H1 (cell line): ENCODE data around the gene KCNH4. TPM values are rescaled to one million over a fixed set of nuclear protein-coding genes. Genes with fewer than 3 reads are reported as not detected.

Experiments
- CTCF ChIA-PET: fragments of 300-600 bp; sonication (Branson Sonifier 250); formaldehyde crosslinking; loops from one replicate; lab custom pipeline; 2021; ENCODE audit not compliant: partially characterized antibody; lab: Charles Lee
- POLR2A ChIA-PET: fragments of 300-600 bp; sonication (Branson Sonifier 250); formaldehyde crosslinking; loops from one replicate; lab custom pipeline; 2021; ENCODE audit warnings: inconsistent platforms; ENCODE audit not compliant: partially characterized antibody; lab: Charles Lee
- DNase-seq, 2 experiments: peaks; one replicate each; pipeline versions ENCODE4 v3.0.0 to v3.0.0-alpha.2; 2010 to 2022; ENCODE audit warnings: low spot score in 2 of 2, low read depth in 1 of 2, mixed read lengths in 1 of 2
- FAIRE-seq: peaks from 2 replicates; lab custom pipeline; 2011; peaks lifted over from hg19 to GRCh38; lab: Jason Lieb, UNC
- H2AFZ ChIP-seq: 2 replicates; pipeline ENCODE4 v1.8.1; 2012; ENCODE audit warnings: low read length, inconsistent platforms
- H2AK5ac ChIP-seq: 2 replicates; pipeline ENCODE4 v1.6.1; 2013; ENCODE audit warnings: low read depth, low read length
- H2BK120ac ChIP-seq: replicated peaks from 2 replicates; pipeline ENCODE3; 2013; ENCODE audit warnings: low read depth, low read length, inconsistent platforms
- H2BK12ac ChIP-seq: 2 replicates; pipeline ENCODE4 v1.6.1; 2013; ENCODE audit warnings: low read depth, low read length
- H2BK15ac ChIP-seq: 2 replicates; pipeline ENCODE4 v1.6.1; 2013; ENCODE audit warnings: low read length
- H2BK20ac ChIP-seq: 2 replicates; pipeline ENCODE4 v1.6.1; 2013; ENCODE audit warnings: low read length
- H2BK5ac ChIP-seq: 2 replicates; pipeline ENCODE4 v1.6.1; 2013; ENCODE audit warnings: low read depth, low read length
- H3K14ac ChIP-seq: 2 replicates; pipeline ENCODE4 v1.6.1; 2013; ENCODE audit warnings: inconsistent platforms; ENCODE audit not compliant: insufficient read length
- H3K18ac ChIP-seq: 2 replicates; pipeline ENCODE4 v1.6.1; 2013; ENCODE audit warnings: low read length; ENCODE audit errors: extremely low read depth
- H3K23ac ChIP-seq: 2 replicates; pipeline ENCODE4 v1.6.1; 2013; ENCODE audit warnings: inconsistent platforms; ENCODE audit not compliant: insufficient read length
- H3K23me2 ChIP-seq: 2 replicates; pipeline ENCODE4 v1.6.1; 2013; ENCODE audit warnings: low read depth, low read length
- H3K27ac ChIP-seq: 2 replicates; pipeline ENCODE4 v1.6.1; 2011; ENCODE audit warnings: low read depth, low read length, inconsistent platforms
- H3K27me3 ChIP-seq, 4 experiments: replicated peaks in 1 of 4; 1 replicate in 1 of 4; 2 replicates in 3 of 4; pipeline versions ENCODE4 v1.6.1 to v1.8.1; 2011 to 2013; ENCODE audit warnings: low read length in 3 of 4, mild to moderate bottlenecking in 3 of 4, inconsistent platforms in 2 of 4, mixed read lengths in 2 of 4, moderate library complexity in 1 of 4; ENCODE audit not compliant: control insufficient read depth in 3 of 4, insufficient read depth in 3 of 4; ENCODE audit errors: extremely low read depth in 1 of 4
- H3K36me3 ChIP-seq, 4 experiments: 2 replicates each; pipeline versions ENCODE4 v1.6.1 to v1.8.1; 2011 to 2013; ENCODE audit warnings: mild to moderate bottlenecking in 4 of 4, low read length in 3 of 4, moderate library complexity in 2 of 4, control low read depth in 1 of 4, inconsistent platforms in 1 of 4; ENCODE audit not compliant: insufficient read depth in 4 of 4, control insufficient read depth in 2 of 4
- H3K4ac ChIP-seq: replicated peaks from 2 replicates; pipeline ENCODE3; 2013; ENCODE audit warnings: low read length, low read depth, mixed read lengths, inconsistent platforms; ENCODE audit not compliant: insufficient read length
- H3K4me1 ChIP-seq, 4 experiments: replicated peaks in 1 of 4; 1 replicate in 1 of 4; 2 replicates in 3 of 4; pipeline versions ENCODE4 v1.6.1 to v1.8.1; 2011 to 2013; ENCODE audit warnings: low read length in 3 of 4, inconsistent platforms in 2 of 4, mixed read lengths in 1 of 4; ENCODE audit not compliant: insufficient read depth in 4 of 4, control insufficient read depth in 3 of 4
- H3K4me2 ChIP-seq, 2 experiments: 2 replicates each; pipeline versions ENCODE4 v1.6.1 to v1.8.1; 2011 to 2013; ENCODE audit warnings: low read depth in 2 of 2, low read length in 2 of 2, control low read depth in 1 of 2, inconsistent platforms in 1 of 2, mild to moderate bottlenecking in 1 of 2; ENCODE audit not compliant: insufficient read depth in 1 of 2
- H3K4me3 ChIP-seq, 4 experiments: fragments of 200-600, 300-600 bp in 1 of 4; sonication (generic), shearing (Covaris generic), sonication (Bioruptor Twin) in 1 of 4; 2 replicates each; pipeline versions ENCODE4 v1.5.1 to v1.8.1; 2011 to 2016; ENCODE audit warnings: low read length in 4 of 4, low read depth in 3 of 4, control low read depth in 2 of 4, inconsistent platforms in 2 of 4, mild to moderate bottlenecking in 2 of 4, mixed read lengths in 1 of 4, moderate library complexity in 1 of 4; ENCODE audit not compliant: insufficient read depth in 2 of 4; ENCODE audit errors: extremely low read depth in 1 of 4
- H3K56ac ChIP-seq: replicated peaks from 2 replicates; pipeline ENCODE3; 2013; ENCODE audit warnings: low read depth, mild to moderate bottlenecking, mixed read lengths, low read length, inconsistent platforms; ENCODE audit not compliant: insufficient read length
- H3K79me1 ChIP-seq: 2 replicates; pipeline ENCODE4 v1.6.1; 2013; ENCODE audit warnings: low read depth, low read length, control low read depth
- H3K79me2 ChIP-seq, 2 experiments: 2 replicates each; pipeline versions ENCODE4 v1.6.1 to v1.8.1; 2012 to 2013; ENCODE audit warnings: low read length in 2 of 2, mild to moderate bottlenecking in 2 of 2, inconsistent platforms in 1 of 2; ENCODE audit not compliant: insufficient read depth in 2 of 2, control insufficient read depth in 1 of 2
- H3K9ac ChIP-seq, 4 experiments: replicated peaks in 1 of 4; 1 replicate in 1 of 4; 2 replicates in 3 of 4; pipeline versions ENCODE4 v1.6.1 to v1.8.1; 2011 to 2013; ENCODE audit warnings: low read depth in 3 of 4, low read length in 3 of 4, control low read depth in 2 of 4, mild to moderate bottlenecking in 2 of 4, moderate library complexity in 2 of 4, inconsistent platforms in 1 of 4; ENCODE audit errors: extremely low read depth in 1 of 4
- H3K9me3 ChIP-seq, 2 experiments: 2 replicates each; pipeline versions ENCODE4 v1.6.1 to v1.8.1; 2012 to 2013; ENCODE audit warnings: mild to moderate bottlenecking in 2 of 2, moderate library complexity in 2 of 2, control low read depth in 1 of 2, inconsistent platforms in 1 of 2, low read depth in 1 of 2, low read length in 1 of 2, mixed read lengths in 1 of 2; ENCODE audit not compliant: insufficient read depth in 2 of 2
- H4K20me1 ChIP-seq, 2 experiments: replicated peaks in 1 of 2; 2 replicates each; pipeline versions ENCODE3 to v1.8.1; 2011 to 2013; ENCODE audit warnings: inconsistent platforms in 2 of 2, low read length in 2 of 2, mild to moderate bottlenecking in 1 of 2; ENCODE audit not compliant: insufficient read depth in 2 of 2, control insufficient read depth in 1 of 2
- H4K5ac ChIP-seq: 2 replicates; pipeline ENCODE4 v1.6.1; 2013; ENCODE audit warnings: low read length, low read depth, mixed read lengths, inconsistent platforms; ENCODE audit not compliant: insufficient read length
- H4K8ac ChIP-seq: 2 replicates; pipeline ENCODE4 v1.8.0; 2013; ENCODE audit warnings: mild to moderate bottlenecking, moderate library complexity, low read length, inconsistent platforms; ENCODE audit not compliant: insufficient read depth; ENCODE audit errors: extremely low read depth
- H4K91ac ChIP-seq: replicated peaks from 2 replicates; pipeline ENCODE3; 2013; ENCODE audit warnings: low read length, mixed read lengths, inconsistent platforms; ENCODE audit not compliant: insufficient read length
- ASH2L ChIP-seq: fragments of 200-600, 300-600 bp; sonication (generic); IDR thresholded peaks from one replicate; pipeline ENCODE4 v1.7.1; 2017; ENCODE audit warnings: low read length
- EP300 ChIP-seq, 2 experiments: IDR thresholded peaks; 1 replicate in 1 of 2; 2 replicates in 1 of 2; pipeline ENCODE4 v1.6.1; 2011 to 2012; ENCODE audit warnings: low read depth in 2 of 2, low read length in 2 of 2, mild to moderate bottlenecking in 2 of 2, borderline replicate concordance in 1 of 2, inconsistent platforms in 1 of 2, moderate library complexity in 1 of 2
- JUND ChIP-seq: IDR thresholded peaks from 2 replicates; pipeline ENCODE4 v1.6.1; 2011; ENCODE audit warnings: mild to moderate bottlenecking, improper control_type of control experiment, low read length
- KDM4A ChIP-seq: IDR thresholded peaks from one replicate; pipeline ENCODE4 v1.7.1; 2012; ENCODE audit warnings: low read depth, mild to moderate bottlenecking, moderate library complexity, low read length, inconsistent platforms; ENCODE audit not compliant: severe bottlenecking
- MAFK ChIP-seq: IDR thresholded peaks from 2 replicates; pipeline ENCODE4 v1.6.1; 2012; ENCODE audit warnings: low read depth, mild to moderate bottlenecking, improper control_type of control experiment, low read length
- NANOG ChIP-seq: IDR thresholded peaks from 2 replicates; pipeline ENCODE4 v1.6.1; 2011; ENCODE audit warnings: low read length, low read depth, mild to moderate bottlenecking, inconsistent platforms; ENCODE audit not compliant: insufficient read depth, poor library complexity, severe bottlenecking
- POLR2AphosphoS5 ChIP-seq: IDR thresholded peaks from 2 replicates; pipeline ENCODE4 v1.6.1; 2011; ENCODE audit warnings: low read depth, low read length
- RFX5 ChIP-seq: IDR thresholded peaks from 2 replicates; pipeline ENCODE4 v1.6.1; 2011; ENCODE audit warnings: low read depth, low read length, improper control_type of control experiment, borderline replicate concordance
- RXRA ChIP-seq: IDR thresholded peaks from 2 replicates; pipeline ENCODE4 v1.6.1; 2011; ENCODE audit warnings: low read depth, mild to moderate bottlenecking, low read length, moderate library complexity; ENCODE audit not compliant: insufficient read depth
- SIRT6 ChIP-seq: IDR thresholded peaks from one replicate; pipeline ENCODE4 v1.7.1; 2012; ENCODE audit warnings: low read length, inconsistent platforms
- TEAD4 ChIP-seq: IDR thresholded peaks from 2 replicates; pipeline ENCODE4 v1.6.1; 2012; ENCODE audit warnings: low read depth, low read length, inconsistent platforms, mixed read lengths
- ZNF274 ChIP-seq: IDR thresholded peaks from 2 replicates; pipeline ENCODE4 v1.7.0; 2012; ENCODE audit warnings: low read length, borderline replicate concordance; ENCODE audit errors: extremely low read depth
- WGBS, 2 experiments: shearing (Covaris generic) in 1 of 2; methylation state at CpG; one replicate each; pipeline versions ENCODE4 v1.1.6 to v1.1.7; 2013 to 2015; ENCODE audit warnings: low lambda C conversion rate in 2 of 2, mixed read lengths in 2 of 2, inconsistent platforms in 1 of 2, low coverage in 1 of 2, missing lambda C conversion rate in 1 of 2; ENCODE audit not compliant: insufficient replicate concordance in 2 of 2, insufficient coverage in 1 of 2, insufficient read length in 1 of 2; ENCODE audit errors: extremely low coverage in 1 of 2, missing lambda C conversion rate in 1 of 2; 5-methylcytosine and 5-hydroxymethylcytosine counted together
- polyA plus RNA-seq, 7 experiments: library from polyadenylated mRNA; depleted of rRNA in 3 of 7; stranded (reverse) in 5 of 7; unstranded in 2 of 7; fragments of >200 nt in 5 of 7; fragments of 200-250 nt in 2 of 7; gene quantifications; 1 replicate in 5 of 7; 2 replicates in 1 of 7; 4 replicates in 1 of 7; pipeline versions ENCODE4 v1.2.1 to v1.2.3, GENCODE V29; 2011 to 2013; ENCODE audit warnings: missing spikeins in 2 of 7, mixed read lengths in 2 of 7
- total RNA-seq: library from RNA; stranded (reverse); fragmentation: NEBNext Ultra II Directional; extraction: Animal tissue kit (Norgen Biotek cat#: 25700); gene quantifications from 2 replicates; pipeline ENCODE4 v1.2.1, GENCODE V29; 2021
- TF ChIP-seq, protein P1 (sequence below): IDR thresholded peaks from 2 replicates; pipeline ENCODE4 v1.6.1; 2011; ENCODE audit warnings: low read depth, mild to moderate bottlenecking, low read length; ENCODE audit not compliant: insufficient read depth

KCNH4 gene
- total and polyA plus RNA-seq, 2 of the 8 experiments (the other 6 are each of a cell fraction or from before 2014, with no cell fraction given) = 0.44 to 0.47 TPM

DNA sequence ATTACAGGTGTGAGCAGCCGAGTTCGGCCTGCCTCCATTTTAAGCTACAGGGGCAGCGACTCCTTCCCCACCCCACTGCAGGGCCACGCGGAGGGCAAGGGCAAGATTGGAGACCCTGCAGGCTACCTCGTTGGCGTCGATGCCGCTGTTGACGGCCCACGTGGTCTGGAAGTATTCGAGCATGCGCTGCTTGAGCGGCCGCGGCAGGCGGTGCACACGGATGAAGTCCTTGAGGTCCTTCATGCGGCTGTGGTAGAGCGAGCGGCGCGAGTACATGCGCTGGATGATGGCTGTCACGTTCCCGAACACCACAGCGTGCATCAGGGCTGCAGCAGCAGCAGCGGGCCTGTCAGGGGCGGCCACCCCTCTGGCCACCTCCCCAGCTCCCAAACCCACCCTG lies 11.6 kb downstream of the KCNH4 start:
- Histone ChIP-seq H2BK120ac (no peak overlapping the region), H4K5ac (no peak overlapping the region), H3K9ac (no peak overlapping the region), H3K18ac (no peak overlapping the region), H4K8ac (no peak overlapping the region), H3K4ac (no peak overlapping the region), H3K27me3 (no peaks in the 10 kb centered on the region), H3K14ac (no peak overlapping the region), H3K9me3 (no peaks in the 10 kb centered on the region), H3K27ac (no peak overlapping the region), H3K56ac (no peak overlapping the region), H2BK5ac (no peak overlapping the region), H3K79me1 (no peaks in the 10 kb centered on the region), H3K36me3 (no peaks in the 10 kb centered on the region), H2AK5ac (no peak overlapping the region), H3K79me2 (no peaks in the 10 kb centered on the region), H2BK20ac (no peak overlapping the region), H3K23me2 (no peaks in the 10 kb centered on the region), H4K91ac (no peak overlapping the region), H3K4me1 (no peaks in the 10 kb centered on the region), H3K4me3 (no peak overlapping the region), H2BK12ac (no peak overlapping the region), H3K4me2 (no peak overlapping the region), H3K23ac (no peak overlapping the region), H2AFZ (no peak overlapping the region), H4K20me1 (no peaks in the 10 kb centered on the region), H2BK15ac (no peak overlapping the region)
- FAIRE-seq (no peak), DNase-seq (no peak)
- POLR2A ChIA-PET = interaction anchor here (0.6 kb wide), 1 partner anchor 49 kb away, joined by 3 read pairs; no protein-coding TSS in a partner anchor
- CTCF ChIA-PET = interaction anchor here (1.4 to 3.9 kb wide), 2 partner anchors 12 to 103 kb away, joined by 3 to 21 read pairs; partner anchors contain the start of gene KCNH4
- 93% methylated on average over 29 of the region's 29 CpGs; no CpG with 5 or more reads in 1 of the 2 experiments for WGBS, 2 experiments
- TF ChIP-seq JUND (no peak), EP300 (IDR thresholded peaks at IDR 0.05; ENCODE audit: borderline replicate concordance in 1 of 2, low read depth in 2 of 2, low read length in 2 of 2) (no peak), NANOG (no peak), ASH2L (no peak), RXRA (no peak), RFX5 (no peak), KDM4A (no peak), MAFK (no peak), POLR2AphosphoS5 (no peak), TEAD4 (no peak), ZNF274 (no peak), SIRT6 (no peak)
- TF ChIP-seq, protein P1, sequence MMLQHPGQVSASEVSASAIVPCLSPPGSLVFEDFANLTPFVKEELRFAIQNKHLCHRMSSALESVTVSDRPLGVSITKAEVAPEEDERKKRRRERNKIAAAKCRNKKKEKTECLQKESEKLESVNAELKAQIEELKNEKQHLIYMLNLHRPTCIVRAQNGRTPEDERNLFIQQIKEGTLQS = no peak
